Liver (tissue), 9 donors: ENCODE results near the gene HYAL3. TPM values are rescaled to one million over a fixed set of nuclear protein-coding genes. Genes with fewer than 3 reads are reported as not detected.

Experiments used
- DNase-seq: peaks from one replicate; pipeline ENCODE4 v3.0.0-alpha.2; 2017; ENCODE audit warnings: low spot score
- H3K27ac ChIP-seq, 2 donors: one replicate each; pipeline ENCODE4 v1.7.0; 2013; ENCODE audit warnings: inconsistent platforms in 2 of 2, low read length in 2 of 2, control low read depth in 1 of 2, low read depth in 1 of 2, mild to moderate bottlenecking in 1 of 2
- H3K27me3 ChIP-seq, 4 donors: one replicate each; pipeline versions ENCODE4 v1.6.1 to v1.7.0; 2013; ENCODE audit warnings: low read length in 3 of 4, inconsistent platforms in 1 of 4, mild to moderate bottlenecking in 1 of 4, moderate library complexity in 1 of 4; ENCODE audit not compliant: control insufficient read depth in 4 of 4, insufficient read depth in 4 of 4
- H3K36me3 ChIP-seq, 4 donors: one replicate each; pipeline versions ENCODE4 v1.6.1 to v1.7.0; 2013; ENCODE audit warnings: low read length in 3 of 4, mild to moderate bottlenecking in 3 of 4, low read depth in 1 of 4, moderate library complexity in 1 of 4; ENCODE audit not compliant: control insufficient read depth in 4 of 4, insufficient read depth in 3 of 4
- H3K4me1 ChIP-seq, 4 donors: one replicate each; pipeline versions ENCODE4 v1.6.1 to v1.7.0; 2013; ENCODE audit warnings: low read length in 3 of 4, mild to moderate bottlenecking in 3 of 4, moderate library complexity in 1 of 4; ENCODE audit not compliant: control insufficient read depth in 4 of 4, insufficient read depth in 4 of 4
- H3K4me3 ChIP-seq, 3 donors: one replicate each; pipeline versions ENCODE4 v1.6.1 to v1.7.0; 2013; ENCODE audit warnings: low read length in 3 of 3, control low read depth in 1 of 3, low read depth in 1 of 3, mild to moderate bottlenecking in 1 of 3
- H3K9ac ChIP-seq, 2 donors: one replicate each; pipeline ENCODE4 v1.7.0; 2013; ENCODE audit warnings: low read length in 2 of 2, mild to moderate bottlenecking in 2 of 2, moderate library complexity in 2 of 2, control low read depth in 1 of 2, low read depth in 1 of 2
- H3K9me3 ChIP-seq, 4 donors: one replicate each; pipeline versions ENCODE4 v1.6.1 to v1.7.0; 2013; ENCODE audit warnings: low read length in 3 of 4; ENCODE audit not compliant: control insufficient read depth in 4 of 4
- ATF3 ChIP-seq: IDR thresholded peaks from 2 replicates; pipeline ENCODE4 v1.6.1; 2016; ENCODE audit warnings: antibody characterized with exemption
- CTCF ChIP-seq: fragments of 150-350 bp; IDR thresholded peaks from 2 replicates; pipeline ENCODE4 v1.5.1; 2017; ENCODE audit warnings: improper control_type of control experiment, low read depth, low read length; ENCODE audit not compliant: missing input control
- EGR1 ChIP-seq, 2 donors: IDR thresholded peaks; 2 replicates each; pipeline ENCODE4 v1.6.1; 2016 to 2018; ENCODE audit warnings: antibody characterized with exemption in 2 of 2, low read depth in 2 of 2
- HNF4A ChIP-seq, 2 donors: conservative IDR thresholded peaks; 2 replicates each; pipeline ENCODE4 v1.6.1; 2016; ENCODE audit warnings: antibody characterized with exemption in 2 of 2, mild to moderate bottlenecking in 2 of 2
- HNF4G ChIP-seq: IDR thresholded peaks from 2 replicates; pipeline ENCODE4 v1.6.1; 2016; ENCODE audit warnings: antibody characterized with exemption
- JUND ChIP-seq, 2 donors: IDR thresholded peaks; 2 replicates each; pipeline ENCODE4 v1.6.1; 2016; ENCODE audit warnings: antibody characterized with exemption in 2 of 2
- RAD21 ChIP-seq, 2 donors: IDR thresholded peaks; 2 replicates each; pipeline ENCODE4 v1.6.1; 2016; ENCODE audit warnings: antibody characterized with exemption in 2 of 2, mild to moderate bottlenecking in 2 of 2
- REST ChIP-seq: IDR thresholded peaks from 2 replicates; pipeline ENCODE4 v1.6.1; 2016; ENCODE audit warnings: antibody characterized with exemption, mild to moderate bottlenecking
- RXRA ChIP-seq, 2 donors: IDR thresholded peaks; 2 replicates each; pipeline ENCODE4 v1.6.1; 2017 to 2018; ENCODE audit warnings: antibody characterized with exemption in 2 of 2, mild to moderate bottlenecking in 1 of 2
- SP1 ChIP-seq: IDR thresholded peaks from 2 replicates; pipeline ENCODE4 v1.6.1; 2018; ENCODE audit warnings: antibody characterized with exemption, mild to moderate bottlenecking
- TAF1 ChIP-seq: conservative IDR thresholded peaks from 2 replicates; pipeline ENCODE4 v1.6.1; 2016; ENCODE audit warnings: antibody characterized with exemption, mild to moderate bottlenecking
- YY1 ChIP-seq: IDR thresholded peaks from 2 replicates; pipeline ENCODE4 v1.6.1; 2016; ENCODE audit warnings: antibody characterized with exemption, mild to moderate bottlenecking
- WGBS: extraction: QIAGEN DNeasy Blood & Tissue Kit; methylation state at CpG from one replicate; pipeline ENCODE4 v1.1.7; 2013; 5-methylcytosine and 5-hydroxymethylcytosine counted together
- polyA plus RNA-seq, 2 donors: library from polyadenylated mRNA; stranded (reverse) in 1 of 2; unstranded in 1 of 2; fragments of 200-250 nt in 1 of 2; fragments of >200 nt in 1 of 2; fragmentation: Nextera tagmentation in 1 of 2; extraction: Ambion mirVana in 1 of 2; gene quantifications; one replicate each; pipeline versions ENCODE4 v1.2.1 to v1.2.3, GENCODE V29; 2013 to 2015
- total RNA-seq, 2 donors: library from RNA; depleted of rRNA; stranded (reverse); fragments of >200 nt; gene quantifications; one replicate each; pipeline ENCODE4 v1.2.3, GENCODE V29; 2014
- TF ChIP-seq, protein P1 (sequence below): IDR thresholded peaks from 2 replicates; pipeline ENCODE4 v1.6.1; 2016; ENCODE audit warnings: antibody characterized with exemption
- TF ChIP-seq, protein P2 (sequence below): IDR thresholded peaks from 2 replicates; pipeline ENCODE4 v1.6.1; 2016; ENCODE audit warnings: antibody characterized with exemption
- donor health status: healthy.
- donor health status: healthy.
- donor health status: healthy.
- donor health status: healthy.
- donor health status: healthy.

The HYAL3 gene
- total and polyA plus RNA-seq, 4 donors = 1.8 to 6.6 (median 2.0) TPM

- no peaks in the 10 kb centered on the region for H3K27me3 ChIP-seq
- TF ChIP-seq JUND (IDR thresholded peaks at IDR 0.05) (no peak), RAD21 (IDR thresholded peaks at IDR 0.05) (peak in 1 of 2 donors; percentile 3), HNF4A (conservative IDR thresholded peaks at IDR 0.05) (no peak), REST (peak; percentile 47), YY1 (peak; percentile 87), SP1 (no peak), RXRA (IDR thresholded peaks at IDR 0.05) (no peak), EGR1 (IDR thresholded peaks at IDR 0.05; ENCODE audit: low read depth in 2 of 2) (no peak), TAF1 (no peak), HNF4G (no peak), CTCF (no peak), ATF3 (no peak)
- TF ChIP-seq, protein P1, sequence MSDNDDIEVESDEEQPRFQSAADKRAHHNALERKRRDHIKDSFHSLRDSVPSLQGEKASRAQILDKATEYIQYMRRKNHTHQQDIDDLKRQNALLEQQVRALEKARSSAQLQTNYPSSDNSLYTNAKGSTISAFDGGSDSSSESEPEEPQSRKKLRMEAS = peak; percentile 59
- TF ChIP-seq, protein P2, sequence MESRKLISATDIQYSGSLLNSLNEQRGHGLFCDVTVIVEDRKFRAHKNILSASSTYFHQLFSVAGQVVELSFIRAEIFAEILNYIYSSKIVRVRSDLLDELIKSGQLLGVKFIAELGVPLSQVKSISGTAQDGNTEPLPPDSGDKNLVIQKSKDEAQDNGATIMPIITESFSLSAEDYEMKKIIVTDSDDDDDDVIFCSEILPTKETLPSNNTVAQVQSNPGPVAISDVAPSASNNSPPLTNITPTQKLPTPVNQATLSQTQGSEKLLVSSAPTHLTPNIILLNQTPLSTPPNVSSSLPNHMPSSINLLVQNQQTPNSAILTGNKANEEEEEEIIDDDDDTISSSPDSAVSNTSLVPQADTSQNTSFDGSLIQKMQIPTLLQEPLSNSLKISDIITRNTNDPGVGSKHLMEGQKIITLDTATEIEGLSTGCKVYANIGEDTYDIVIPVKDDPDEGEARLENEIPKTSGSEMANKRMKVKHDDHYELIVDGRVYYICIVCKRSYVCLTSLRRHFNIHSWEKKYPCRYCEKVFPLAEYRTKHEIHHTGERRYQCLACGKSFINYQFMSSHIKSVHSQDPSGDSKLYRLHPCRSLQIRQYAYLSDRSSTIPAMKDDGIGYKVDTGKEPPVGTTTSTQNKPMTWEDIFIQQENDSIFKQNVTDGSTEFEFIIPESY = no peak
- H3K27ac ChIP-seq = peak overlapping the region; percentile 84 to 98
- H3K9me3 ChIP-seq = no peaks in the 10 kb centered on the region
- DNase-seq = peak; percentile 32
- peak overlapping the region; percentile 50 to 81 (median 66) for H3K4me3 ChIP-seq
- H3K9ac ChIP-seq = peak overlapping the region; percentile 75 to 87
- peaks cover 12 to 48% (median 31%) of the 10 kb centered on the region in 4 donors for H3K4me1 ChIP-seq
- H3K36me3 ChIP-seq = peaks cover 0 to 3% (median 0%) of the 10 kb centered on the region in 4 donors
- 35% methylated on average over 32 of the region's 32 CpGs for WGBS
These were observed 3.1 kb upstream of the HYAL3 start for GRCh38 chr3:50302095-50303012.
